Stimulated activated CD8-positive, alpha-beta memory T cell treated with anti-CD3 and anti-CD28 coated beads, Interleukin-7, amount 100 ng/mL, for 48 hours (primary cell): ENCODE measurements around the gene HECTD4.

Experiments
- DNase-seq, 2 donors: peaks; one replicate each; pipeline ENCODE4 v3.0.0-alpha.2; 2020; ENCODE audit warnings: low read depth in 1 of 2; ENCODE audit errors: extremely low read depth in 1 of 2

Gene HECTD4

GRCh38 chr12:112322882-112323547, 59.2 kb downstream of the HECTD4 start:
- DNase-seq: no peak

GRCh38 chr12:112322441-112322840, 59.8 kb downstream of the HECTD4 start:
- DNase-seq: no peak

- no peak for DNase-seq
These were observed 61.0 kb downstream of the HECTD4 start for GRCh38 chr12:112321245-112321644.

- no peak for DNase-seq
These were observed 62.8 kb downstream of the HECTD4 start for GRCh38 chr12:112319395-112319794.

- no peak for DNase-seq
These were observed 64.8 kb downstream of the HECTD4 start for GRCh38 chr12:112317481-112317880.

- no peak for DNase-seq
These were observed 67.2 kb downstream of the HECTD4 start for GRCh38 chr12:112314981-112315380.

- no peak for DNase-seq
These were observed 72.4 kb downstream of the HECTD4 start for GRCh38 chr12:112309797-112310196.

GRCh38 chr12:112308652-112309051, 73.6 kb downstream of the HECTD4 start:
- DNase-seq: no peak

- DNase-seq: no peak
These were observed 74.1 kb downstream of the HECTD4 start for GRCh38 chr12:112308161-112308560.

GRCh38 chr12:112307317-112308011, 74.8 kb downstream of the HECTD4 start:
- no peak for DNase-seq

- no peak for DNase-seq
These were observed 76.3 kb downstream of the HECTD4 start for GRCh38 chr12:112305951-112306350.

- no peak for DNase-seq
These were observed 77.8 kb downstream of the HECTD4 start for GRCh38 chr12:112304436-112304835.

- DNase-seq: no peak
These were observed 78.4 kb downstream of the HECTD4 start for GRCh38 chr12:112303799-112304198.

GRCh38 chr12:112303004-112303403, 79.2 kb downstream of the HECTD4 start:
- peak; percentile 15 to 62 for DNase-seq

- DNase-seq: no peak
These were observed 82.5 kb downstream of the HECTD4 start for GRCh38 chr12:112299704-112300103.

- DNase-seq: no peak
These were observed 85.0 kb downstream of the HECTD4 start for GRCh38 chr12:112297188-112297587.

- DNase-seq: no peak
These were observed 86.0 kb downstream of the HECTD4 start for GRCh38 chr12:112296183-112296582.

- no peak for DNase-seq
These were observed 87.4 kb downstream of the HECTD4 start for GRCh38 chr12:112294793-112295192.

- no peak for DNase-seq
These were observed 93.6 kb downstream of the HECTD4 start for GRCh38 chr12:112288638-112289037.

GRCh38 chr12:112285600-112286401, 96.4 kb downstream of the HECTD4 start:
- DNase-seq: no peak

GRCh38 chr12:112283546-112283945, 98.7 kb downstream of the HECTD4 start:
- DNase-seq: no peak

- DNase-seq: no peak
These were observed 99.3 kb downstream of the HECTD4 start for GRCh38 chr12:112282920-112283319.
